ENCODE results near the gene CIB4.

The CIB4 gene

GRCh38 chr2:26557244-26557925 is 83.8 kb downstream of the CIB4 start:
- H3K9me3 ChIP-seq: no peaks in the 10 kb centered on the region
- H3K36me3 ChIP-seq: no peaks in the 10 kb centered on the region
- TF ChIP-seq CTCF (IDR thresholded peaks at IDR 0.05): no peak
- peaks cover 0 to 64% of the 10 kb centered on the region in 2 donors for H3K27me3 ChIP-seq
- no peak overlapping the region for H3K4me3 ChIP-seq
- H3K27ac ChIP-seq: no peak overlapping the region
- intact Hi-C loops (cut with DNase I; ENCODE audit: low total_unique reads): no loop called here
- H3K4me1 ChIP-seq: peaks cover 0 to 8% (median 4%) of the 10 kb centered on the region in 4 donors
- peak in 1 of 2 donors; percentile 51 for DNase-seq

GRCh38 chr2:26556309-26557243 is 84.6 kb downstream of the CIB4 start:
- no peak for TF ChIP-seq CTCF (IDR thresholded peaks at IDR 0.05)
- peaks cover 0 to 58% of the 10 kb centered on the region in 2 donors for H3K27me3 ChIP-seq
- no peaks in the 10 kb centered on the region for H3K9me3 ChIP-seq
- H3K4me3 ChIP-seq: no peak overlapping the region
- intact Hi-C loops (cut with DNase I; ENCODE audit: low total_unique reads): no loop called here
- DNase-seq: peak in 1 of 2 donors; percentile 51
- no peak overlapping the region for H3K27ac ChIP-seq
- no peaks in the 10 kb centered on the region for H3K36me3 ChIP-seq
- peaks cover 0 to 3% (median 0%) of the 10 kb centered on the region in 4 donors for H3K4me1 ChIP-seq

- H3K36me3 ChIP-seq: no peaks in the 10 kb centered on the region
- H3K9me3 ChIP-seq: no peaks in the 10 kb centered on the region
- H3K4me3 ChIP-seq: no peak overlapping the region
- no peak overlapping the region for H3K27ac ChIP-seq
- peak in 1 of 2 donors; percentile 21 for DNase-seq
- TF ChIP-seq CTCF (IDR thresholded peaks at IDR 0.05): no peak
- intact Hi-C loops (cut with DNase I; ENCODE audit: low total_unique reads): no loop called here
- H3K4me1 ChIP-seq: peaks cover 0 to 3% (median 0%) of the 10 kb centered on the region in 4 donors
- peaks cover 0 to 57% of the 10 kb centered on the region in 2 donors for H3K27me3 ChIP-seq
Measured at GRCh38 chr2:26555246-26556133, 85.7 kb downstream of the CIB4 start.

- H3K4me1 ChIP-seq: no peaks in the 10 kb centered on the region
- peak in 1 of 2 donors; percentile 39 for DNase-seq
- no peaks in the 10 kb centered on the region for H3K9me3 ChIP-seq
- no peaks in the 10 kb centered on the region for H3K36me3 ChIP-seq
- intact Hi-C loops (cut with DNase I; ENCODE audit: low total_unique reads): no loop called here
- no peak overlapping the region for H3K4me3 ChIP-seq
- no peak for TF ChIP-seq CTCF (IDR thresholded peaks at IDR 0.05)
- H3K27me3 ChIP-seq: peaks cover 0 to 37% of the 10 kb centered on the region in 2 donors
- H3K27ac ChIP-seq: no peak overlapping the region
Measured at GRCh38 chr2:26552641-26553374, 88.4 kb downstream of the CIB4 start.

Data from tibial artery (tissue), 4 donors.